Endodermal cell (in vitro differentiated cells): ENCODE measurements around the gene NAPA. TPM values are rescaled to one million over a fixed set of nuclear protein-coding genes. Genes with fewer than 3 reads are reported as not detected.

ENCODE experiments used
- DNase-seq: peaks from one replicate; pipeline ENCODE4 v3.0.0-alpha.2; 2017
- H3K27ac ChIP-seq: 2 replicates; pipeline ENCODE4 v1.5.1; 2013; ENCODE audit warnings: mild to moderate bottlenecking, low read depth, low read length, moderate library complexity
- H3K27me3 ChIP-seq: 2 replicates; pipeline ENCODE4 v1.6.1; 2013; ENCODE audit warnings: mild to moderate bottlenecking, low read length, moderate library complexity; ENCODE audit not compliant: insufficient read depth, control insufficient read depth, poor library complexity, severe bottlenecking
- H3K36me3 ChIP-seq: 2 replicates; pipeline ENCODE4 v1.7.0; 2013; ENCODE audit warnings: mild to moderate bottlenecking, low read length, moderate library complexity; ENCODE audit not compliant: control insufficient read depth, insufficient read depth
- H3K4me1 ChIP-seq: one replicate; pipeline ENCODE4 v1.7.0; 2013; ENCODE audit warnings: low read length; ENCODE audit not compliant: control insufficient read depth, insufficient read depth
- H3K4me3 ChIP-seq: 2 replicates; pipeline ENCODE4 v1.5.1; 2013; ENCODE audit warnings: mild to moderate bottlenecking, low read length, moderate library complexity
- H3K9ac ChIP-seq: 2 replicates; pipeline ENCODE4 v1.6.1; 2013; ENCODE audit warnings: mild to moderate bottlenecking, low read length, moderate library complexity; ENCODE audit not compliant: poor library complexity, severe bottlenecking; ENCODE audit errors: extremely low read depth
- H3K9me3 ChIP-seq: 2 replicates; pipeline ENCODE4 v1.6.1; 2013; ENCODE audit warnings: mild to moderate bottlenecking, low read length, moderate library complexity; ENCODE audit not compliant: control insufficient read depth
- H3K27ac Mint-ChIP-seq: 2 replicates; pipeline ENCODE4 v1.8.0; 2020; ENCODE audit warnings: mixed read lengths
- H3K27me3 Mint-ChIP-seq: 2 replicates; pipeline ENCODE4 v1.8.0; 2021; ENCODE audit warnings: mild to moderate bottlenecking, mixed read lengths; ENCODE audit not compliant: insufficient read depth
- H3K36me3 Mint-ChIP-seq: 2 replicates; pipeline ENCODE4 v1.8.0; 2020; ENCODE audit warnings: low read depth, mixed read lengths
- H3K4me1 Mint-ChIP-seq: 2 replicates; pipeline ENCODE4 v1.8.0; 2020; ENCODE audit warnings: mixed read lengths
- H3K4me3 Mint-ChIP-seq: 2 replicates; pipeline ENCODE4 v1.8.0; 2020; ENCODE audit warnings: mild to moderate bottlenecking, moderate library complexity, mixed read lengths
- H3K9me3 Mint-ChIP-seq: 2 replicates; pipeline ENCODE4 v1.8.0; 2020; ENCODE audit warnings: mild to moderate bottlenecking, mixed read lengths
- CTCF ChIP-seq: fragments of 200-600 bp; sonication (generic); conservative IDR thresholded peaks from 2 replicates; pipeline ENCODE4 v1.5.0; 2021; ENCODE audit warnings: antibody characterized with exemption, mild to moderate bottlenecking
- WGBS, 2 experiments: methylation state at CpG; one replicate each; pipeline versions ENCODE4 v1.1.5 to v1.1.7; 2013; ENCODE audit warnings: missing lambda C conversion rate in 2 of 2, mixed read lengths in 1 of 2; ENCODE audit not compliant: insufficient coverage in 1 of 2, insufficient read length in 1 of 2; 5-methylcytosine and 5-hydroxymethylcytosine counted together
- total RNA-seq, 2 donors: library from RNA; stranded (reverse); fragmentation: NEBNext Ultra II Directional in 1 of 2; extraction: Animal tissue kit (Norgen Biotek cat#: 25700) in 1 of 2; gene quantifications; 2 replicates in 1 of 2; 3 replicates in 1 of 2; pipeline ENCODE4 v1.2.1, GENCODE V29; 2021

Gene NAPA
- total RNA-seq, 2 donors from 2014 or later, result 66.0 to 73.9 TPM

DNA sequence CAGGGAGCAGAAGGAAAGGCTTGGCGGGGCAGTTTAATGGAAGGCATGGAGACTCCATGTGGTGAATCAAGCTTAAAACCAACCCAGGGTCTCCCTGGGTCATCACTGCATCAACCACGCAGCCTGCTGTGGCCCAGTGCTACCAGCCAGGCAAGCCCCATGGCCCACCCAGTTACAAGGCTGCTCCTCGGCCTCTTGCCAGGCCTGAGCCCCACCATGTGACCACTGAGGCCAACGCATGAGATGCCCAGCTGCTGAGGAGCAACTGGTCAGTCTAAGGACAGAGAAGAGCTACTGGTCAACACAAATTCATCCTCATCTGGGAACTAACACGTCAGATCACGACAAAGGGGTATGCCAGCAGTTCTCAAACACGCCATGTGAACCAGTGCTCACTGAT is 15.5 kb downstream of the NAPA start:
- H3K4me1 Mint-ChIP-seq, result no peaks in the 10 kb centered on the region
- no peaks in the 10 kb centered on the region for H3K27me3 ChIP-seq
- H3K9ac ChIP-seq, result no peak overlapping the region
- no peak for DNase-seq
- no peaks in the 10 kb centered on the region for H3K9me3 Mint-ChIP-seq
- peaks cover 23% of the 10 kb centered on the region for H3K36me3 ChIP-seq
- WGBS, 2 experiments, result 91 to 94% methylated on average over 7 of the region's 7 CpGs
- no peaks in the 10 kb centered on the region for H3K4me1 ChIP-seq
- H3K27ac Mint-ChIP-seq, result no peak overlapping the region
- no peak overlapping the region for H3K27ac ChIP-seq
- H3K4me3 ChIP-seq, result no peak overlapping the region
- no peak overlapping the region for H3K4me3 Mint-ChIP-seq
- no peak for TF ChIP-seq CTCF
- H3K9me3 ChIP-seq, result no peaks in the 10 kb centered on the region
- H3K27me3 Mint-ChIP-seq, result no peaks in the 10 kb centered on the region
- peaks cover 29% of the 10 kb centered on the region for H3K36me3 Mint-ChIP-seq

GRCh38 chr19:47498561-47498960 is 16.3 kb downstream of the NAPA start:
- H3K9me3 ChIP-seq, result no peaks in the 10 kb centered on the region
- TF ChIP-seq CTCF, result no peak
- H3K27ac Mint-ChIP-seq, result no peak overlapping the region
- DNase-seq, result no peak
- no peak overlapping the region for H3K9ac ChIP-seq
- peaks cover 27% of the 10 kb centered on the region for H3K36me3 Mint-ChIP-seq
- peaks cover 18% of the 10 kb centered on the region for H3K36me3 ChIP-seq
- WGBS, 2 experiments, result 93 to 96% methylated on average over 5 of the region's 5 CpGs
- no peak overlapping the region for H3K4me3 ChIP-seq
- no peaks in the 10 kb centered on the region for H3K27me3 Mint-ChIP-seq
- no peaks in the 10 kb centered on the region for H3K27me3 ChIP-seq
- H3K27ac ChIP-seq, result no peak overlapping the region
- no peak overlapping the region for H3K4me3 Mint-ChIP-seq
- H3K9me3 Mint-ChIP-seq, result no peaks in the 10 kb centered on the region
- H3K4me1 Mint-ChIP-seq, result no peaks in the 10 kb centered on the region
- H3K4me1 ChIP-seq, result no peaks in the 10 kb centered on the region

DNA sequence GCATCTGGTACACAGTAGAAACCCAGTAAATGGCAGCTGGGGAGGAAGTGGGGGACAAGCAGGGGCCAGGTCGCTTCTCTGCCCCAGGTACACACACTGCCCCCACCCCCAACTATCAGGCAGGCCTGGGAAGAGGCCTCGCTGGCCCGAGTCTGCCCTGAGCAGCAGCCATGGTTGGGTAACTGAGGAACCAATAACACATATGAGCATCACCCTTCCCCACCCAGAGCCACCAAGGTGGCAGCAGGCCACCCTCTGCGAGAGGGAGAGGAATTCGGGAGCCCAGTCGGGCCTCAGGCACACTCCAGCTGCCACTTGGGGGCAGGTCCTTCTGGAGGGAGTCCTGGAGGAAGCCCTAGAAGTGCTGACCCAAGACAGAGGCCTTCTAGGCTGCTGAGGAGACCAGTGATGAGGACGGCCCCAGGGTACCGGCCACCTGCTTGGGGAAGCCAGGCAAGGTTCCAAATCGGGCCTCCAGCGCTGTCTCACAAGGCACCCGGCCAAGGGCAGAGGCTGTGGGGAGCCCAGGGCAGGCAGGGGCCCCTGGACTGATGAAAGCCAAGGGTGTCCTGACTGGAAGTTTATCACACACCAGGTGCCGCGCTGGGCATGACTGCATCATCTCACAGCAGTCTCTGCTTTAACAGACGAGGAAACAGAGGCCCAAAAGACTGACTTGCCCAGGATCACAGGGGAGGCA is 16.9 kb downstream of the NAPA start:
- Mint-ChIP-seq H3K27me3 (no peaks in the 10 kb centered on the region), H3K4me1 (no peaks in the 10 kb centered on the region), H3K27ac (no peak overlapping the region), H3K9me3 (no peaks in the 10 kb centered on the region), H3K36me3 (peaks cover 26% of the 10 kb centered on the region), H3K4me3 (no peak overlapping the region)
- Histone ChIP-seq H3K4me1 (no peaks in the 10 kb centered on the region), H3K27ac (no peak overlapping the region), H3K9me3 (no peaks in the 10 kb centered on the region), H3K4me3 (no peak overlapping the region), H3K36me3 (peaks cover 13% of the 10 kb centered on the region), H3K9ac (no peak overlapping the region), H3K27me3 (no peaks in the 10 kb centered on the region)
- no peak for DNase-seq
- TF ChIP-seq CTCF, result no peak
- WGBS, 2 experiments, result 95 to 100% methylated on average over 8 to 14 of the region's 14 CpGs
